Cardiac muscle cell (in vitro differentiated cells and primary cell): ENCODE data around the gene CCDC188. TPM values are rescaled to one million over a fixed set of nuclear protein-coding genes. Genes with fewer than 3 reads are reported as not detected.

Experiments
- DNase-seq, 2 donors: peaks; one replicate each; pipeline versions ENCODE4 v3.0.0 to v3.0.0-alpha.2; 2010 to 2017; ENCODE audit warnings: low read depth in 1 of 2, low spot score in 1 of 2
- H3K27ac ChIP-seq: fragments of 200-600 bp; sonication (generic); 2 replicates; pipeline ENCODE4 v1.5.1; 2016
- H3K27me3 ChIP-seq: fragments of 200-600 bp; sonication (generic); 2 replicates; pipeline ENCODE4 v1.6.0; 2016; ENCODE audit warnings: control low read depth
- H3K36me3 ChIP-seq: fragments of 200-600 bp; sonication (generic); 2 replicates; pipeline ENCODE4 v1.5.1; 2016; ENCODE audit warnings: control low read depth
- H3K4me1 ChIP-seq: fragments of 200-600 bp; sonication (generic); 2 replicates; pipeline ENCODE4 v1.8.1; 2017; ENCODE audit warnings: low read depth, mild to moderate bottlenecking, mixed run types
- H3K4me3 ChIP-seq: fragments of 200-600 bp; sonication (generic); 2 replicates; pipeline ENCODE4 v1.5.1; 2016; ENCODE audit warnings: mild to moderate bottlenecking
- H3K9me3 ChIP-seq: fragments of 200-600 bp; sonication (generic); 2 replicates; pipeline ENCODE4 v1.5.1; 2017; ENCODE audit warnings: low read depth, mild to moderate bottlenecking, control low read depth
- CTCF ChIP-seq: IDR thresholded peaks from 2 replicates; pipeline ENCODE4 v1.5.1; 2012; ENCODE audit warnings: low read depth, mild to moderate bottlenecking, low read length
- polyA plus RNA-seq: library from polyadenylated mRNA; unstranded; fragments of >200 nt; fragmentation: Nextera tagmentation; extraction: Ambion mirVana; gene quantifications from 2 replicates; pipeline ENCODE4 v1.2.1, GENCODE V29; 2016
- total RNA-seq: library from RNA; depleted of rRNA; stranded (reverse); fragments of >200 nt; gene quantifications from 2 replicates; pipeline ENCODE4 v1.2.3, GENCODE V29; 2016

Gene CCDC188
- total and polyA plus RNA-seq, 2 experiments from 2014 or later, result not detected

DNA sequence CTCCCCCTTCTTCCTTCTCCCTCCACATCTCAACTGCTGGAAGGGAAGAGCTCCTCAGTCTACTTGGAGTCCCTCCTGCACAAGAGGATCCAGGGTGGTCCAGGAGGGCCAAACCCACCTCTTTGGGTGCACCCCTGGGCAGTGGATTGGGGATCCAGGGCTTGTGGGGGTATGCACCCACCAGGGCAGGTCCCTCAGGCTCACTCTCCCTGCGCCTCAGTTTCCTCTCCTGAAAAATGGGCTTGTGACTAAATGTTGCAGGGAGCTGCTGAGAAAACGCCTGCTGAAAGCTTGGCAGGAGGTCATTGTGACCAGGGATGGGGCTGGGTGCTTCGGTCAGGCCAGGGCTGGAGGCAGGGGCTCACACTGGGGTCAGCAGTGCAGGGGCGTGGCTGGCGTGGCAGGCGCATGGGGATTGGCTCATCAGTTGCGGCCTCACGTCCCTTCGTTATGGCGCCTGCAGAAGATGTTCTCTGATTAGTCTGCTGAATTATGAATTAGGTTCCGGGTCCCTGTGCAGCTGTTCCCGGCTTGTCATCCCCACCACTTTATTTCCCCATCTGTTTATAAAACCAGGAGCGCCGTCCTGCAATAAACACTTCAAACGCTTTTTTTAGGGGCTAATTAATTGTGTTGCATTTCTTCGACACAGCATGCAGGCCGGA is 25.7 kb upstream of the CCDC188 start:
- TF ChIP-seq CTCF, result no peak
- Histone ChIP-seq H3K27me3 (no peaks in the 10 kb centered on the region), H3K4me3 (no peak overlapping the region), H3K9me3 (no peaks in the 10 kb centered on the region), H3K36me3 (no peaks in the 10 kb centered on the region), H3K27ac (no peak overlapping the region), H3K4me1 (no peaks in the 10 kb centered on the region)
- no peak for DNase-seq

DNA sequence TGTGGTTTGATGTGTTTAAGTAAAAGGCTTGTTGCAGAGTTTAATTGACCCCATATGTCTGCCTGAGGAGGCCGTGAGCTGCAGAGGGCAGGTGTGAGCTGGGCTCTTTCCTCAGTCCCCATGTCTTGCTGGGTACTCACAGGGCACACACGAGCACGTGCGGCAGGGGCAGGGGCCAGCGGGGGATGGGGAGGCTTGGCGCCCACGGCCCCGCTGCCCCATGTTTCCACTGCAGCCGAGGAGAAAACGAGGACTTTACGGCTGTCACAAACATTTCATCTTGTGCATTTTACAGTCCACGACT is 24.7 kb upstream of the CCDC188 start:
- no peak overlapping the region for H3K27ac ChIP-seq
- H3K9me3 ChIP-seq, result no peaks in the 10 kb centered on the region
- DNase-seq, result no peak
- H3K4me3 ChIP-seq, result no peak overlapping the region
- no peaks in the 10 kb centered on the region for H3K36me3 ChIP-seq
- no peaks in the 10 kb centered on the region for H3K4me1 ChIP-seq
- no peaks in the 10 kb centered on the region for H3K27me3 ChIP-seq
- no peak for TF ChIP-seq CTCF

- no peak overlapping the region for H3K27ac ChIP-seq
- TF ChIP-seq CTCF, result peak; percentile 23
- DNase-seq, result peak; percentile 13 to 38
- no peaks in the 10 kb centered on the region for H3K27me3 ChIP-seq
- H3K9me3 ChIP-seq, result no peaks in the 10 kb centered on the region
- no peak overlapping the region for H3K4me3 ChIP-seq
- no peaks in the 10 kb centered on the region for H3K4me1 ChIP-seq
- H3K36me3 ChIP-seq, result no peaks in the 10 kb centered on the region
These were observed 24.1 kb upstream of the CCDC188 start for GRCh38 chr22:20174785-20175596.

GRCh38 chr22:20173772-20174171 is 22.9 kb upstream of the CCDC188 start:
- Histone ChIP-seq H3K27ac (no peak overlapping the region), H3K27me3 (no peaks in the 10 kb centered on the region), H3K4me3 (no peak overlapping the region), H3K9me3 (no peaks in the 10 kb centered on the region), H3K4me1 (no peaks in the 10 kb centered on the region), H3K36me3 (no peaks in the 10 kb centered on the region)
- no peak for DNase-seq
- no peak for TF ChIP-seq CTCF

DNA sequence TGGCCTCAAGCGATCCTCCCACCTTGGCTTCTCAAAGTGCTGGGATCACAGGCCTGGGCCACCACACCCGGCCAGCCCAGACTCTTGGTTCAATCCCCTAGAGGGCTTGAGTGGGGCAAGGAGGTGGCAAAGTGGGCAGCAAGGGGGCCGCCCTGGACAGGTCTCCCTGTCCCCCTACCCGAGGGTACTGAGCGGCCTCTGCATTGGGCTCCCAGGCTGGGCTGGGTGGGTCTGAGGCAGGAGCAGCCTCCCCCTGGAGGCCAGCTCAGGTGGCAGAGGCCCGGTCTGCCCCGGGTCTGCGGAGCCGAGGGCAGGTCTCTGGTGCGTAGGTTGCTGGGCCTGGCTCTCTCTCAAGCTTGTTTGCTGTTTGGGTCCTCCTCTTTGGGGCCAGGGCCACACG is 22.4 kb upstream of the CCDC188 start:
- Histone ChIP-seq H3K4me3 (no peak overlapping the region), H3K27ac (no peak overlapping the region), H3K27me3 (no peaks in the 10 kb centered on the region), H3K4me1 (no peaks in the 10 kb centered on the region), H3K9me3 (no peaks in the 10 kb centered on the region), H3K36me3 (no peaks in the 10 kb centered on the region)
- TF ChIP-seq CTCF, result no peak
- DNase-seq, result no peak
